Ureter (tissue), 1 donor: ENCODE results near the gene TOP3B. TPM values are rescaled to one million over a fixed set of nuclear protein-coding genes. Genes with fewer than 3 reads are reported as not detected.
"Not testable (repeated sequence)": the region's sequence is repeated elsewhere in the genome, so short reads cannot be mapped to it uniquely, and the experiment has no call there.

Source experiments
- DNase-seq: peaks from one replicate; pipeline ENCODE4 v3.0.0-alpha.2; 2020; ENCODE audit warnings: low spot score
- total RNA-seq: library from RNA; stranded (reverse); gene quantifications from one replicate; pipeline ENCODE4 v1.2.4, GENCODE V29; 2023
- donor health status: DM: yes; HTN: yes; CAD: no.

The TOP3B gene
- total RNA-seq, 1 donor from 2014 or later = 29.7 TPM

- no peak for DNase-seq
Observed at GRCh38 chr22:21945453-21946261, 36.9 kb downstream of the TOP3B start.

GRCh38 chr22:21944871-21945270, 37.7 kb downstream of the TOP3B start:
- DNase-seq = no peak

GRCh38 chr22:21943571-21944448, 38.8 kb downstream of the TOP3B start:
- no peak for DNase-seq

GRCh38 chr22:21942407-21943343, 39.9 kb downstream of the TOP3B start:
- peak; percentile 66 for DNase-seq

GRCh38 chr22:21941921-21942320, 40.7 kb downstream of the TOP3B start:
- no peak for DNase-seq

- no peak for DNase-seq
Observed at GRCh38 chr22:21940521-21940920, 42.1 kb downstream of the TOP3B start.

- DNase-seq = not testable (repeated sequence)
Observed at GRCh38 chr22:21939935-21940334, 42.7 kb downstream of the TOP3B start.

GRCh38 chr22:21939461-21939913, 43.1 kb downstream of the TOP3B start:
- no peak for DNase-seq

- DNase-seq = no peak
Observed at GRCh38 chr22:21938906-21939305, 43.7 kb downstream of the TOP3B start.

- peak; percentile 95 for DNase-seq
Observed at GRCh38 chr22:21938071-21938822, 44.3 kb downstream of the TOP3B start.

- DNase-seq = no peak
Observed at GRCh38 chr22:21937821-21938070, 44.8 kb downstream of the TOP3B start.

- DNase-seq = no peak
Observed at GRCh38 chr22:21937041-21937820, 45.4 kb downstream of the TOP3B start.

GRCh38 chr22:21936151-21936775, 46.3 kb downstream of the TOP3B start:
- no peak for DNase-seq

GRCh38 chr22:21933910-21934309, 48.7 kb downstream of the TOP3B start:
- DNase-seq = no peak

GRCh38 chr22:21933413-21933812, 49.2 kb downstream of the TOP3B start:
- no peak for DNase-seq

- DNase-seq = no peak
Observed at GRCh38 chr22:21932347-21932746, 50.2 kb downstream of the TOP3B start.

GRCh38 chr22:21931056-21931455, 51.5 kb downstream of the TOP3B start:
- DNase-seq = no peak

GRCh38 chr22:21929253-21929652, 53.3 kb downstream of the TOP3B start:
- DNase-seq = no peak

- no peak for DNase-seq
Observed at GRCh38 chr22:21928048-21928447, 54.5 kb downstream of the TOP3B start.
